GM19239 (cell line): Measurements from ENCODE around the gene KCNIP3.
"Not testable (repeated sequence)": the region's sequence is repeated elsewhere in the genome, so short reads cannot be mapped to it uniquely, and the experiment has no call there.

Experiments
- DNase-seq: peaks from one replicate; pipeline ENCODE4 v3.0.0; 2011; ENCODE audit warnings: low spot score; ENCODE audit not compliant: insufficient read length
- FAIRE-seq: peaks from 2 replicates; lab custom pipeline; 2011; peaks lifted over from hg19 to GRCh38; lab: Jason Lieb, UNC

Gene KCNIP3

DNA sequence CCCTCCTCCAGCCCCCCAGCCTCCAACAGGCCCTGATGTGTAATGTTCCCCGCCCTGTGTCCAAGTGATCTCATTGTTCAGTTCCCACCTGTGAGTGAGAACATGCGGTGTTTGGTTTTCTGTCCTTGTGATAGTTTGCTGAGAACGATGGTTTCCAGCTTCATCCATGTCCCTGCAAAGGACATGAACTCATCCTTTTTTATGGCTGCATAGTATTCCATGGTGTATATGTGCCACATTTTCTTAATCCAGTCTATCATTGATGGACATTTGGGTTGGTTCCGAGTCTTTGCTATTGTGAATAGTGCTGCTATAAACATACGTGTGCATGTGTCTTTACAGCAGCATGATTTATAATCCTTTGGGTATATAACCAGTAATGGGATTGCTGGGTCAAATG is 58.3 kb downstream of the KCNIP3 start:
- DNase-seq, FAIRE-seq: not testable (repeated sequence)

DNA sequence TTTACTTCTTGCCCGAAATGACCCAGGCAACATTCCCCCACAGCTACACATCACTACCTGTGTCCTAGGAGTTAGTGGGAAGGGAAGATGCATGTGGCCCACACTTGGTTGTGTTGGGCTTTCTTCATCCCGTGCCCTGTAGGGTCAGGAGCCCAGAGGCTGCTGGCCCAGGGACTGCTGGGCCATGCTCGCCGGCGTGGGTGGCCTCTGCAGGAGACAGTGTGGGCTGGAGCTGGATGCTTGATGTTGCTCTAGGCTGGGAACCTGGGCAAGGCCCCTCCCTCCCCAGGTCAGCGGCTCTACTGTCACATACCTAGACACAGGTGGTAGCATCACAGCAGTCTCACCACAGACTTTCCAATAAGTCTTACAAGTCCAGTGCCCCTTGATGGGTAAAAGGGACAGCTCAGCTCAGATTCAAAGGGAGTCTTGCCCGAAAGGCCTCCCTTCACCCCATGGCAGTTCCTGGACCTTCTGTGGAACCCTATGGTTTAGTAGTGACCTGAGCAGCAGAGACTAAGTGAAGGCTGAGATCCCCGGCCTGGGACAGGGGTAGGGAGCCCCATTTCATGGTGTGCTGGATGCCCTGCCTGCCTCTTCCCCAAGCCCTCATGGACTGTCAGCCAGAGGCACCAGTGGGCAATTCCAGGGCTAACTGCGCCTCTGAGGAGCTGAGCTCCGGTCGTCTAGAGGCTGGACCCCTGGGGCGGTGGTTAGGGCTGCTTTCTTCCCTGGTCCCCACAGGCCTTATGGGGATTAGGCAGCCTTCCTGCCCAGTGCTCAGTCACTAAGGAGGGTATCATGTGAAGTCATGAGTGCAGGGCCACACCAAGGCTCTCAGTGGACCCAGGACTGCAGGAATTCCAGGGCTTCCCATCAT is 59.9 kb downstream of the KCNIP3 start:
- FAIRE-seq = no peak
- no peak for DNase-seq

DNA sequence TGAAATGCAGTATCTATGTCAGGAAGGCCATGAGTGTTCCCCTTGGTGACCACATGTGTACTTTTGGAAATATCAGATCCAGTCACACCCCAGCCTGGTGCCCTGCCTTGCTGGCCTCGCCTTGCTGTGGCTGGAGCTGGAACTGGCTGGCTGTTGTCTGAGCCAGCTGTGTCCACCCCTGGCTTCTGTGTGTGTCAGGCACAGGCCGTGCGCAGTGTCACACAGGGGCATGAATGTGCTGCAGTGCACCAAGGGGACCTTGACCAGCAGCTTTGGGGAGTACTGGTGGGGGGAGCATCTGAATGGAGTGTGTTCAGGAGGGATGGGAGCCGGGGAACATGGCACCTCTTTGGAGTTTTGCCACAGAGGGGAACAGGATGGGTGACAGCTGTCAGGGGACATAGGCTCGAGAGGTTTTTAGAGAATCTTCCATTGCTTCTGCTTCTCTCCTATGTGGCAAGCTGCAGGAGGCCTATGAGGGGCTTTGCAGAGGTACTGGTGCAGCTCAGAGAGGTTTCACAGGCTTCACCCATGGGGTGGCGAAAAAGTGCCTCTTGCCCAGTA is 60.7 kb downstream of the KCNIP3 start:
- DNase-seq (no peak), FAIRE-seq (no peak)

- FAIRE-seq (no peak), DNase-seq (no peak)
Observed at GRCh38 chr2:95359031-95359430, 61.9 kb downstream of the KCNIP3 start.

DNA sequence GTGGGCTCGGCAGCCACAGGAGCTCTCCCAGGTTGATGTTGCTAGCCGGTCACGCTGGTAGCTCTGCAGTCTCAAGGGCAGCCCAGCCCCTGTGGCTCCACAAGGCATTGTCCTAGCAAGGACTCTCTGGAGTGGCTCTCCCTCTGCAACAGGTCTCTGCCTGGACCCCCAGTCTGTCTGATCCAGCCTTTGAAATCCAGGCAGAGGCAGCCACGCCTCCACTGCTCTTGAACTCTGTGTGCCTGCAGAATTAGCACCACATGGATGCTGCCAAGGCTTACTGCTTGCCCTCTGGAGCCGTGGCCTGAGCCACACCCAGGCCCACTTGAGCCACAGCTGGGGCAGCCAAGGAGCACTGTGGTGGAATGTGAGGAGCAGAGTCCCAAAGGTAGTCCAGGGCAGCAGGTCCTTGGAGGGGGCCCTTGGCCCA is 62.4 kb downstream of the KCNIP3 start:
- FAIRE-seq (no peak), DNase-seq (no peak)

DNA sequence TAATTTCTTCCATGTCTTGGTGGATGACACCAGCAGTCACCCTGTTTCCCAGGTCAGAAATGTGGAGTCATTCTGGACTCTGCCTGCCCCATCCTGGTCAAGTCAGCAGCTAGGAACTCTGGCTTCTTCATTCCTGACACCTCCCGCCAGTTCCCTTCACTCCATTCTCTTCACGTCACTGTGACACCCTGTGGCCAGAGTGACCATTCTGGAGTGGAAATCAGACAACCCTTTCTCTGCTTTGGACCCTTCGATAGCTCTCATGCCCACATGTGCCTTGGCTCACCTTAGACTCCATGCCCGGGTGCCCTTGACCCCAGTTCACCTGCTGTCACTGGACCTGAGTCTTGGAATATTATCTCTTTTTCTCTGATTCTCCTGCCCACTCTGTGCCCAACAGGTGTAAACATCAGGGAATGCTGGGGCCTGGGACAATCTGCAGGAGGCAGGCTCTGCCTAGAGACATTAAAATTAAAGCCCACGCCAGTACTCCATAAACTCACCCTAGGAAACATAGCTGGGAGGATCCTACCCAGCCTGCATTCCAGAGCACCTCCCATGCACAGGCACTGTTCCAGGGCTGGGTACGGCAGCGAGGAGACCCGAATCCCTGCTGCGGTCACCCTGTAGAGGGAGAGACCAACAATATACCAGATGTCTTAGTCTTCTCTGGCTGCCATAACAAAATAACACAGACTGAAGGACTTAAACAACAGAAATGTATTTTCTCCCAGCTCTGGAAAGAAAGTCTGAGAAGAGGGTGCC is 64.3 kb downstream of the KCNIP3 start:
- no peak for DNase-seq
- FAIRE-seq = no peak

- DNase-seq (no peak), FAIRE-seq (no peak)
Observed at GRCh38 chr2:95362486-95362885, 65.3 kb downstream of the KCNIP3 start.

DNA sequence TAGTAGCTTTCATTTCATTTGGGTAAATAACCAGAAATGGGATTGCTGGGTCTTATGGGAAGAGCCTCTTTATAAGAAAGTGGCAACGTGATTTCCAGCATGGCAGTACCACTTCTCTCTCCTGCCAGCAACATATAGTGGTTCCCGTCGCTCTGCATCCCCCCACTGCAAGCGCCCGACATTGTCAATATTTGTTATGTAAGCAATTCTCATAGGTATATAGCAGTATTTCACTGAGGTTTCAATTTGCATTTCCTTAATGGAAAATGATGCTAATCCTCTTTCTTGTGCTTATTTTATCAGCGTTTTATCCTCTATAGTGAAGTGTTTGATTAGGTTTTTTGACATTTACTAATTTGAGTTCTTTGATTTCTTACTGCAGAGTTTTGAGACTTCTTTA is 69.4 kb downstream of the KCNIP3 start:
- DNase-seq (no peak), FAIRE-seq (no peak)

GRCh38 chr2:95372216-95372829 is 75.2 kb downstream of the KCNIP3 start:
- DNase-seq = no peak
- FAIRE-seq = no peak

GRCh38 chr2:95372845-95373244 is 75.7 kb downstream of the KCNIP3 start:
- no peak for FAIRE-seq
- DNase-seq = no peak

DNA sequence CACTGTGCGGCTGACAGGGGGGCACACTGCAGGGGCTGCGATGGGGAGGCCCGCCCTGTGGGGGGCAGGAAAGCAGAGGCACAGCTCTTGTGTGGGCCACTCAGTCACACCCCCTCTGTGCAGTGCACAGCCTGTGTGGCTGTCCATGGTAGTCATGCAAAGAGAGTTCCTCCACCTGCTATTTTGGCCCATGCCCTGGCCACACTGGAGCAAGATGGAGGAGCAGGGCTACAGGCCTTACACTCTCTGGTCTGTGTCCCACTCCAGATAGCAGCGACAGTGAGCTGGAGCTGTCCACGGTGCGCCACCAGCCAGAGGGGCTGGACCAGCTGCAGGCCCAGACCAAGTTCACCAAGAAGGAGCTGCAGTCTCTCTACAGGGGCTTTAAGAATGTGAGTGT is 76.9 kb downstream of the KCNIP3 start:
- FAIRE-seq (no peak), DNase-seq (no peak)

DNA sequence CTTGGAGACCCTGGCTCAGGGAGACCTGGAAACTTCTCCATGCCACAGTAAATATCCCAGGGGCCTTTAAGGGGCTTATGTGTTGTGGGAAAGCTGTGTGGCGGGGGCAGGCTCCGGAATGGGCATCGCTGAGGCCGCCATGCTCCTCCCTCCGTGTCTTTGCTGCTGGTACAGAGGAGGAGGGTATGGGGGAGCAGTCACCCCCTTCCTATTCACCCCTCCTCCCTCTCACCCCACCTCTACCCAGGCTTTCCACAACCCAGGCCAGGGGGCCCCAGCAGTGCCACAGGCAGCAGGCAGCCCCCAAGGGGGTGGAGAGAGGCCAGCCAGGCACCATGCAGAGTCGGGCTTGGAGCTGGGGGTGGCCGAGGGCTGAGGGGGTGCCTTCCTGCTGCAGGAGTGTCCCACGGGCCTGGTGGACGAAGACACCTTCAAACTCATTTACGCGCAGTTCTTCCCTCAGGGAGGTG is 77.3 kb downstream of the KCNIP3 start:
- FAIRE-seq (no peak), DNase-seq (no peak)

DNA sequence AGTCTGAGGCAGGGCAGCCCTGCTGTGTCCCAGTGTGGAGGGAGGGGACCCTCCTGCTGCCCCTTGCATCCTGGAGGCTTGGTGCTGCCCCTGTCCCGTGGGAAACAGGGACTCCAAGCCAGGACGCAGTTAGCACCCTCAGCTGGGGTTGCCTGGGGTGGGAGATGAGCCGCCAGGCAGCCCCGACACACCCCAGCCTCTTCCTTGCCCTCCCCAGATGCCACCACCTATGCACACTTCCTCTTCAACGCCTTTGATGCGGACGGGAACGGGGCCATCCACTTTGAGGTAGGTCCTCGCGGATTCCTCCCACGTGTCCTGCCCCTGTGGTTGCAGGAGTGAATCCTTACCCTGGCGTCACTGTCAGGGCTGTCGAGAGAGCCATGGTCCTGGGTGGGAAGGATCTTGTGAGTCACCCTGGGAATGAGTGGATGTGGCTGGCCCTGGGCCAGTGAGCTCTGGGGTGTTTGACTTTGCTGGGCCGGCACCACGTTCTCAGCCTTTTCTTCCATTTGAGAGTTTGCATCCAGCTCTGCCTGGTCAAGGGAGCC is 77.8 kb downstream of the KCNIP3 start:
- FAIRE-seq = no peak

GRCh38 chr2:95375532-95376150 is 78.5 kb downstream of the KCNIP3 start:
- DNase-seq (no peak), FAIRE-seq (no peak)

More for the DNA sequence above, 77.8 kb downstream of the KCNIP3 start:
- no peak for DNase-seq

DNA sequence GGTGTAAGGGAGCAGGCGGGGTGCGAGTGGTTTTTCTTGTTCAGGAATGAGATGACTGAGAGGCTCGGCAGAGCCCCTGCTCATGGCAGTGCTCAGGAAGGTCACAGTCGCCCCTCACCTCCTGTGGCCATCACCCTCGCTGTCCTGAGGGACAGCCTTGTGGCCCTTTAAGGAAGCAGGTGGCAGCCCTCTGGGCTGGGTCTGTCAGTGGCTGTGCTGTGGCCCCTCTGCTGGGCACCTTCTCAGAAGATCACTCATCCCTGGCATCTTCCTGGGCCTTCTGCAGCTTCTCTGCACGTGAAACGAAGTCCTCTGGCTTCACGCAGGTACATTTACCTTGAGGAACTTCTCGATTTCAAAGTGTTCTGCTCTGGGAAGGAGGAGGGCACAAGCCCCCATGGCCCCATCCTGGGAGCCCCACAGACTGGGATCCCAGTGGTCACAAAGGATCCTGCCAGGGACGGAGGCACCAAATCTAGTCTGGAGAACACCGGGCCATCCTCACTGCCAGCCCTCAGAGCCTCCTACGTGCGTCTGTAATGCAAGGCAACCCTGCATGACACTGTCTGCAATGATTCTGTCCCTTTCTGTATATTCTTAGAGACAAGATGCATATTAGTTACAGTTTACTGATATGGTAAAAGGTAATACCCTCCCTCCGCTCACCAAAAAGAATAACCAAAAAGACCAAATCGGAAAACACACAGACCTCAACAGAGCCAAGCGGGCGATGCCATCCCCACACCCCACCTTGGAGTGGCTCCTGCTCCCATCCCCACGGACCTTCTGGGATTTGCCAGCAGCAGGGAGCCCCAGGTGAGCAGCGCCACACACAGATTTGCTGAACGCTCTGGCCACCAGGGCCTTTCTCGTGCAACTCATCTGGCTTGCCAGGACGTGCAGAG is 79.4 kb downstream of the KCNIP3 start:
- FAIRE-seq = no peak

GRCh38 chr2:95377216-95378123 is 80.3 kb downstream of the KCNIP3 start:
- DNase-seq (no peak), FAIRE-seq (no peak)

More for the DNA sequence above, 79.4 kb downstream of the KCNIP3 start:
- DNase-seq = no peak

- not testable (repeated sequence) for FAIRE-seq, DNase-seq
Observed at GRCh38 chr2:95378281-95378680, 81.1 kb downstream of the KCNIP3 start.

DNA sequence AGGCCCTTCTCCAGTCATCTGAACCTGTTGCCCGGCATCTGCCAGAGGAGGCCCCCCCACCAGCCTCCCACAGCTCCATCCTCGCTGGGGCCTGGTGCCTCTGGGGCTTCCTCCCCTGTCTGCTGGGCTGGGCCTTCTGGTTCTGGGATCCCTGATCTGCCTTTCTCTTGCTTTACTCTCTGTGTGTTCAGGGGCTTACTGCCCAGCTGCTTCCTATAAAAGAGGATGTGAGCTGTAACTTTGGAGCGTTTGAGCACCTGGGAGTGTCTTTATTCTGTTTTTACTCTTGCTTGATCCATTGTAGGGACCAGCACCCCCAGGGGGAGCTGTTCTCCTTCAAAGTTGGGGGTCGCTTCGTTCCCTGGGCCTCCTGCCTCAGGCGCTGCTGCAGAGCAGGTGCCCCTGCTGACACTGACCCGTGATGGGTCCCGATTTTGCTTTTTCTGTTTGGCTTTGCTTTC is 82.3 kb downstream of the KCNIP3 start:
- DNase-seq = no peak
- FAIRE-seq = no peak
